PC-3 (cell line): ENCODE results near the gene ANGPT4. TPM values are rescaled to one million over a fixed set of nuclear protein-coding genes. Genes with fewer than 3 reads are reported as not detected.

Source experiments
- ATAC-seq: fragments of 200-7000 bp; cut with Tn5 transposase; 2 replicates; pipeline ENCODE4 v1.9.1; 2020; ENCODE audit warnings: mild to moderate bottlenecking, moderate library complexity
- BruUV-seq: library from RNA; stranded (reverse); fragments of 400-500 nt; replicated peaks from 2 replicates; lab custom pipeline; 2021; lab: Mats Ljungman, UMichigan
- CTCF ChIA-PET: fragments of 300-600 bp; sonication (Branson Sonifier 250); formaldehyde crosslinking; loops from one replicate; lab custom pipeline; 2022; ENCODE audit warnings: antibody characterized with exemption; lab: Charles Lee
- POLR2A ChIA-PET: fragments of 300-600 bp; sonication (Branson Sonifier 250); formaldehyde crosslinking; loops from one replicate; lab custom pipeline; 2022; ENCODE audit warnings: antibody characterized with exemption; ENCODE audit not compliant: unreplicated experiment; lab: Charles Lee
- DNase-seq: peaks from one replicate; pipeline ENCODE4 v3.0.0-alpha.2; 2015
- H2AFZ ChIP-seq: fragments of 300-600 bp; sonication (generic); 2 replicates; pipeline ENCODE4 v1.6.0; 2016; ENCODE audit warnings: antibody characterized with exemption, low read length
- H3F3A ChIP-seq: fragments of 300-600 bp; sonication (generic); one replicate; pipeline ENCODE4 v1.6.0; 2017; ENCODE audit warnings: antibody characterized with exemption, low read length, control low read depth, mild to moderate bottlenecking; ENCODE audit not compliant: unreplicated experiment
- H3K27ac ChIP-seq: fragments of 300-600 bp; sonication (generic); 2 replicates; pipeline ENCODE4 v1.5.1; 2016; ENCODE audit warnings: mild to moderate bottlenecking, low read length
- H3K27me3 ChIP-seq: fragments of 300-600 bp; sonication (generic); 2 replicates; pipeline ENCODE4 v1.6.1; 2016; ENCODE audit warnings: low read length, mixed read lengths
- H3K36me3 ChIP-seq: fragments of 300-600 bp; sonication (generic); 2 replicates; pipeline ENCODE4 v1.6.1; 2016; ENCODE audit warnings: low read depth, mixed run types, low read length, mixed read lengths
- H3K4me1 ChIP-seq: fragments of 300-600 bp; sonication (generic); 2 replicates; pipeline ENCODE4 v1.5.1; 2016; ENCODE audit warnings: low read length; ENCODE audit not compliant: insufficient read depth
- H3K4me2 ChIP-seq: fragments of 300-600 bp; sonication (generic); 2 replicates; pipeline ENCODE4 v1.6.0; 2016; ENCODE audit warnings: low read length
- H3K4me3 ChIP-seq: fragments of 300-600 bp; sonication (generic); 2 replicates; pipeline ENCODE4 v1.5.1; 2016; ENCODE audit warnings: mild to moderate bottlenecking, low read length, mixed read lengths
- H3K79me2 ChIP-seq: fragments of 300-600 bp; sonication (generic); 2 replicates; pipeline ENCODE4 v1.6.1; 2017; ENCODE audit warnings: low read length, mixed read lengths
- H3K9ac ChIP-seq: fragments of 300-600 bp; sonication (generic); 2 replicates; pipeline ENCODE4 v1.6.0; 2016; ENCODE audit warnings: mild to moderate bottlenecking, low read length
- H3K9me2 ChIP-seq: fragments of 300-600 bp; sonication (generic); replicated peaks from 2 replicates; pipeline ENCODE4 v1.6.1; 2016; ENCODE audit warnings: mixed run types, low read length, mixed read lengths
- H3K9me3 ChIP-seq: fragments of 300-600 bp; sonication (generic); 2 replicates; pipeline ENCODE4 v1.6.1; 2016; ENCODE audit warnings: low read length, mixed read lengths
- H4K20me1 ChIP-seq: fragments of 300-600 bp; sonication (generic); 2 replicates; pipeline ENCODE4 v1.6.1; 2016; ENCODE audit warnings: low read length, mixed read lengths
- EZH2 ChIP-seq: fragments of 300-600 bp; sonication (generic); IDR thresholded peaks from one replicate; pipeline ENCODE4 v1.6.1; 2017; ENCODE audit warnings: antibody characterized with exemption, mild to moderate bottlenecking, low read length; ENCODE audit not compliant: unreplicated experiment
- EZH2phosphoT487 ChIP-seq: fragments of 300-600 bp; sonication (generic); IDR thresholded peaks from 2 replicates; pipeline ENCODE4 v1.6.1; 2018; ENCODE audit warnings: mild to moderate bottlenecking, antibody characterized with exemption, low read length, borderline replicate concordance
- intact Hi-C: fragments of 100-400 bp; cut with micrococcal nuclease; formaldehyde crosslinking; loops from 2 replicates; pipeline ENCODE4 v1.9.0; 2023
- total RNA-seq: library from RNA; depleted of rRNA; stranded (reverse); fragments of >200 nt; gene quantifications from 2 replicates; pipeline ENCODE4 v1.2.3, GENCODE V29; 2014
- TF ChIP-seq, protein P1 (sequence below): fragments of 300-600 bp; sonication (generic); conservative IDR thresholded peaks from 2 replicates; pipeline ENCODE4 v1.5.1; 2017; ENCODE audit warnings: antibody characterized with exemption, low read depth, mild to moderate bottlenecking, low read length

ANGPT4 gene
- total RNA-seq, 1 experiment from 2014 or later = not detected

- H3K4me2 ChIP-seq = no peak overlapping the region
- DNase-seq (no peak), ATAC-seq (no peak)
- H3K9me3 ChIP-seq = no peaks in the 10 kb centered on the region
- no peaks in the 10 kb centered on the region for H3K36me3 ChIP-seq
- H3F3A ChIP-seq = no peaks in the 10 kb centered on the region
- CTCF ChIA-PET = no interaction called here
- intact Hi-C loops = no loop called here
- H3K27me3 ChIP-seq = peaks cover 37% of the 10 kb centered on the region
- POLR2A ChIA-PET = no interaction called here
- no peak overlapping the region for H3K4me3 ChIP-seq
- BruUV-seq = no TSS peak
- no peaks in the 10 kb centered on the region for H4K20me1 ChIP-seq
- no peaks in the 10 kb centered on the region for H3K79me2 ChIP-seq
- H3K9ac ChIP-seq = no peak overlapping the region
- no peaks in the 10 kb centered on the region for H3K4me1 ChIP-seq
- no peak for TF ChIP-seq EZH2
- TF ChIP-seq, protein P1, sequence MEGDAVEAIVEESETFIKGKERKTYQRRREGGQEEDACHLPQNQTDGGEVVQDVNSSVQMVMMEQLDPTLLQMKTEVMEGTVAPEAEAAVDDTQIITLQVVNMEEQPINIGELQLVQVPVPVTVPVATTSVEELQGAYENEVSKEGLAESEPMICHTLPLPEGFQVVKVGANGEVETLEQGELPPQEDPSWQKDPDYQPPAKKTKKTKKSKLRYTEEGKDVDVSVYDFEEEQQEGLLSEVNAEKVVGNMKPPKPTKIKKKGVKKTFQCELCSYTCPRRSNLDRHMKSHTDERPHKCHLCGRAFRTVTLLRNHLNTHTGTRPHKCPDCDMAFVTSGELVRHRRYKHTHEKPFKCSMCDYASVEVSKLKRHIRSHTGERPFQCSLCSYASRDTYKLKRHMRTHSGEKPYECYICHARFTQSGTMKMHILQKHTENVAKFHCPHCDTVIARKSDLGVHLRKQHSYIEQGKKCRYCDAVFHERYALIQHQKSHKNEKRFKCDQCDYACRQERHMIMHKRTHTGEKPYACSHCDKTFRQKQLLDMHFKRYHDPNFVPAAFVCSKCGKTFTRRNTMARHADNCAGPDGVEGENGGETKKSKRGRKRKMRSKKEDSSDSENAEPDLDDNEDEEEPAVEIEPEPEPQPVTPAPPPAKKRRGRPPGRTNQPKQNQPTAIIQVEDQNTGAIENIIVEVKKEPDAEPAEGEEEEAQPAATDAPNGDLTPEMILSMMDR = no peak
- no peak for TF ChIP-seq EZH2phosphoT487
- H2AFZ ChIP-seq = no peak overlapping the region
- no peaks in the 10 kb centered on the region for H3K9me2 ChIP-seq
- no peak overlapping the region for H3K27ac ChIP-seq
These were observed 6.5 kb downstream of the ANGPT4 start for GRCh38 chr20:909641-910040.

- Histone ChIP-seq H3K4me3 (no peak overlapping the region), H3K27me3 (peaks cover 30% of the 10 kb centered on the region; the same call in 1 of the 2 replicates), H3K79me2 (no peaks in the 10 kb centered on the region), H3K9me2 (no peaks in the 10 kb centered on the region), H3K4me1 (no peaks in the 10 kb centered on the region), H4K20me1 (no peaks in the 10 kb centered on the region), H3K4me2 (no peak overlapping the region), H3K9ac (no peak overlapping the region), H3K27ac (no peak overlapping the region), H3K9me3 (no peaks in the 10 kb centered on the region), H3K36me3 (no peaks in the 10 kb centered on the region), H2AFZ (no peak overlapping the region), H3F3A (no peaks in the 10 kb centered on the region)
- intact Hi-C loops = no loop called here
- POLR2A ChIA-PET = no interaction called here
- ATAC-seq = no peak
- no TSS peak for BruUV-seq
- TF ChIP-seq, protein P1 = no peak
- no peak for TF ChIP-seq EZH2
- TF ChIP-seq EZH2phosphoT487 = no peak
- DNase-seq = no peak
- CTCF ChIA-PET = no interaction called here
These were observed 9.3 kb downstream of the ANGPT4 start for GRCh38 chr20:906703-907270.

DNA sequence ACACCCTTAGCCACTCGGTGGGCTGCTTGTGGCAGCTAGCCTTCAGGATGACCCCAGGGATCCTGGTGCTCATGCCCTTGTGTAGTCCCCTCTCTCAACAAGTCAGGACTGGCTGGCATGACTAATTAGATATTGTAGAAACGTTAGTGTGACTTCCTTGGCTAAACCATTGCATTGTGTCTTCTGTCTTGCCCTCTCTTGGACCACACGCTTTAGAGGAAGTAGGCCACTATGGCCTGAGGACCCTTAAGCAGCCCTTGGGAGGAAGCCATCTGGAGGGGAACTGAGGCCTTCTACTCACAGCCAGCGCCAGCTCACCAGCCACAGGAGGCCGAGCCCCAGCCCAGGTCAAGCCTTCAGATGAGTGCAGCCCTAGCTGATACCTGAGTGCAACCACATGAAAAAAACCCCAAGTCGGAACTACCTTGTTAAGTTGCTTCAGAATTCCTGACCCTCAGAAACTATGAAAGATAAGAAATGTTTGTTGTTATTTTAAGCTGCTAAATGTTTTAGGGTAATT is 10.1 kb downstream of the ANGPT4 start:
- H3K4me1 ChIP-seq = no peaks in the 10 kb centered on the region
- TF ChIP-seq EZH2phosphoT487 = no peak
- TF ChIP-seq, protein P1 = no peak
- no peak for TF ChIP-seq EZH2
- no peak overlapping the region for H2AFZ ChIP-seq
- CTCF ChIA-PET = no interaction called here
- H3K9me3 ChIP-seq = no peaks in the 10 kb centered on the region
- no peaks in the 10 kb centered on the region for H4K20me1 ChIP-seq
- POLR2A ChIA-PET = no interaction called here
- no TSS peak for BruUV-seq
- H3K27ac ChIP-seq = no peak overlapping the region
- no peak overlapping the region for H3K4me3 ChIP-seq
- intact Hi-C loops = no loop called here
- H3K36me3 ChIP-seq = no peaks in the 10 kb centered on the region
- no peaks in the 10 kb centered on the region for H3K79me2 ChIP-seq
- H3K4me2 ChIP-seq = no peak overlapping the region
- no peaks in the 10 kb centered on the region for H3F3A ChIP-seq
- peaks cover 35% of the 10 kb centered on the region; the same call in 1 of the 2 replicates for H3K27me3 ChIP-seq
- DNase-seq (no peak), ATAC-seq (no peak)
- H3K9me2 ChIP-seq = no peaks in the 10 kb centered on the region
- H3K9ac ChIP-seq = no peak overlapping the region
